ENCODE results near the gene POLD3. TPM values are rescaled to one million over a fixed set of nuclear protein-coding genes. Genes with fewer than 3 reads are reported as not detected.
A peak's percentile ranks its signal among the peaks of the same experiment; 100 is the strongest.

Gene POLD3
- total RNA-seq, 6 experiments from 2014 or later = 10.1 to 17.5 (median 15.3) TPM

DNA sequence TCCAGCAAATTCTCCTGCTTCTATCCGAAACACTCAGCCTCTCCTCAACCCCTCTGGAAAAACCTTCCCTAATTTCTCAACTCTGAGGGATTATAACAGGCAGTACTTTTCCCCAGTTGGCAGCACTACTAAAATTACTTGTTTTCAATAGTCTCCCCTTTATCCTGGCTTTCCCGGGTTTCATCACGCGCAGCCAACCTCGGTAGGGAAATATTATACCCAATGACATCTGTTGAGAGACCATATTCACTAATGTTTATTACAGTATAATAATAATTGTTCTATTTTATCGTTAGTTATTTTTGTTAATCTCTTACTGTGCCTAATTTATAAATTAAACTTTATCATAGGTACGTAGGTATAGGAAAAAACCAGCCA, 330 bp upstream of the POLD3 start:
- H3K4me1 Mint-ChIP-seq (ENCODE audit: low read depth) = peaks cover 28% of the 10 kb centered on the region
- peaks cover 23% of the 10 kb centered on the region for H3K36me3 Mint-ChIP-seq (ENCODE audit: low read depth)
- H3K4me3 Mint-ChIP-seq = peak overlapping the region; percentile 99
- no peaks in the 10 kb centered on the region for H3K9me3 Mint-ChIP-seq
- H3K27ac Mint-ChIP-seq = peak overlapping the region; percentile 94; the same call in 1 of the 2 replicates
- TF ChIP-seq, protein P1, sequence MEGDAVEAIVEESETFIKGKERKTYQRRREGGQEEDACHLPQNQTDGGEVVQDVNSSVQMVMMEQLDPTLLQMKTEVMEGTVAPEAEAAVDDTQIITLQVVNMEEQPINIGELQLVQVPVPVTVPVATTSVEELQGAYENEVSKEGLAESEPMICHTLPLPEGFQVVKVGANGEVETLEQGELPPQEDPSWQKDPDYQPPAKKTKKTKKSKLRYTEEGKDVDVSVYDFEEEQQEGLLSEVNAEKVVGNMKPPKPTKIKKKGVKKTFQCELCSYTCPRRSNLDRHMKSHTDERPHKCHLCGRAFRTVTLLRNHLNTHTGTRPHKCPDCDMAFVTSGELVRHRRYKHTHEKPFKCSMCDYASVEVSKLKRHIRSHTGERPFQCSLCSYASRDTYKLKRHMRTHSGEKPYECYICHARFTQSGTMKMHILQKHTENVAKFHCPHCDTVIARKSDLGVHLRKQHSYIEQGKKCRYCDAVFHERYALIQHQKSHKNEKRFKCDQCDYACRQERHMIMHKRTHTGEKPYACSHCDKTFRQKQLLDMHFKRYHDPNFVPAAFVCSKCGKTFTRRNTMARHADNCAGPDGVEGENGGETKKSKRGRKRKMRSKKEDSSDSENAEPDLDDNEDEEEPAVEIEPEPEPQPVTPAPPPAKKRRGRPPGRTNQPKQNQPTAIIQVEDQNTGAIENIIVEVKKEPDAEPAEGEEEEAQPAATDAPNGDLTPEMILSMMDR (IDR thresholded peaks at IDR 0.05) = no peak
- DNase-seq = no peak
- H3K27me3 Mint-ChIP-seq (ENCODE audit: insufficient read depth) = peaks cover 4% of the 10 kb centered on the region

DNA sequence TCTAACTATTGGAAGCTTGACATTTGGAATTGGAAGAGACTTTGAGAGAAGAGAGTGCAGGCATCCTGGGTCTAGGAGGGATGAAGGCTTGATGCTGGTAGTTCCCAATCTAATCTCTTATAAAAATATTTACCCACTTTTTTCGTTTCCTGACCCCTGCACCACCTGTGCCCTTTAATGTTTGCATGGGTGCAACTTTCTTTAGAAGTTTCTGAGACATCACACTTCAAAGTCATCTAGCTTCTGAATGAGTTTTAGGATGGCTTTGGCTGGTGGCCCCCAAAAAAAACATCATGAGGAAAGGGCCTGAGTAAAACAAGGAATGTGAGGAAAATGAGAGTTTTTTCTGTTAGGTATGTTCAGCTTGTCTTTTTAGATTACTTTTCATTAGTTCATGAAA, 1.1 kb downstream of the POLD3 start:
- peak overlapping the region; percentile 99 for H3K4me3 Mint-ChIP-seq
- DNase-seq = no peak
- H3K9me3 Mint-ChIP-seq = no peaks in the 10 kb centered on the region
- TF ChIP-seq, protein P1 (IDR thresholded peaks at IDR 0.05) = no peak
- H3K27ac Mint-ChIP-seq = peak overlapping the region; percentile 94
- H3K36me3 Mint-ChIP-seq (ENCODE audit: low read depth) = peaks cover 23% of the 10 kb centered on the region
- H3K4me1 Mint-ChIP-seq (ENCODE audit: low read depth) = peaks cover 28% of the 10 kb centered on the region
- peaks cover 4% of the 10 kb centered on the region for H3K27me3 Mint-ChIP-seq (ENCODE audit: insufficient read depth)

GRCh38 chr11:74602637-74603556, 10.5 kb downstream of the POLD3 start:
- DNase-seq = no peak
- Mint-ChIP-seq H3K36me3 (ENCODE audit: low read depth) (no peaks in the 10 kb centered on the region; the same call in 1 of the 2 replicates), H3K27me3 (ENCODE audit: insufficient read depth) (no peaks in the 10 kb centered on the region), H3K4me3 (no peak overlapping the region), H3K4me1 (ENCODE audit: low read depth) (no peaks in the 10 kb centered on the region), H3K27ac (no peak overlapping the region), H3K9me3 (no peaks in the 10 kb centered on the region)
- TF ChIP-seq, protein P1 (IDR thresholded peaks at IDR 0.05) = no peak

DNA sequence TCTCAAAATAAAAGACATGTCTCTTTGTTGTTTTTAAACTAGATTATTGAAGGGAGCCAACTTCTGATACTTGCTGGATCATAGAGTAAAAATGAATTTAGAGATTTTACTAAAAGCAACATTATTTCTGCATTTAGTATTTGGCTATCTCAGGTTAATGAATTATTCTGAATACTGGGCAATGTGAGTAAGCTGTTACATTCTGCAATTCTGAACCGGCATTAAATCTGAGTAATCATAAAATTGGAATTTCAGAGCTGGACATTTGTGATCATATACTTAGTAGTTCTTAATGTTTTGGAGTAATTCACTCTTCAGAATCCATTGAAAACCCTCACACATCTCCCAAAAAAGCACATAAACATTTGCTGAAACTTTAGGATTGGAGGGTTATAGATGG, 11.5 kb downstream of the POLD3 start:
- no peak overlapping the region for H3K4me3 Mint-ChIP-seq
- TF ChIP-seq, protein P1 (IDR thresholded peaks at IDR 0.05) = no peak
- H3K9me3 Mint-ChIP-seq = no peaks in the 10 kb centered on the region
- H3K27me3 Mint-ChIP-seq (ENCODE audit: insufficient read depth) = no peaks in the 10 kb centered on the region
- no peaks in the 10 kb centered on the region; the same call in 1 of the 2 replicates for H3K36me3 Mint-ChIP-seq (ENCODE audit: low read depth)
- no peak overlapping the region for H3K27ac Mint-ChIP-seq
- DNase-seq = no peak
- peaks cover 5% of the 10 kb centered on the region; the same call in 1 of the 2 replicates for H3K4me1 Mint-ChIP-seq (ENCODE audit: low read depth)

- no peak overlapping the region for H3K4me3 Mint-ChIP-seq
- no peaks in the 10 kb centered on the region for H3K27me3 Mint-ChIP-seq (ENCODE audit: insufficient read depth)
- no peak overlapping the region for H3K27ac Mint-ChIP-seq
- H3K4me1 Mint-ChIP-seq (ENCODE audit: low read depth) = peaks cover 5% of the 10 kb centered on the region; the same call in 1 of the 2 replicates
- DNase-seq = no peak
- no peaks in the 10 kb centered on the region for H3K9me3 Mint-ChIP-seq
- no peaks in the 10 kb centered on the region; the same call in 1 of the 2 replicates for H3K36me3 Mint-ChIP-seq (ENCODE audit: low read depth)
- TF ChIP-seq, protein P1 (IDR thresholded peaks at IDR 0.05) = no peak
Observed at GRCh38 chr11:74604311-74604710, 11.9 kb downstream of the POLD3 start.
